ENCODE results near the gene TAAR8.
"Not testable (repeated sequence)": the region's sequence is repeated elsewhere in the genome, so short reads cannot be mapped to it uniquely, and the experiment has no call there.

Gene TAAR8

DNA sequence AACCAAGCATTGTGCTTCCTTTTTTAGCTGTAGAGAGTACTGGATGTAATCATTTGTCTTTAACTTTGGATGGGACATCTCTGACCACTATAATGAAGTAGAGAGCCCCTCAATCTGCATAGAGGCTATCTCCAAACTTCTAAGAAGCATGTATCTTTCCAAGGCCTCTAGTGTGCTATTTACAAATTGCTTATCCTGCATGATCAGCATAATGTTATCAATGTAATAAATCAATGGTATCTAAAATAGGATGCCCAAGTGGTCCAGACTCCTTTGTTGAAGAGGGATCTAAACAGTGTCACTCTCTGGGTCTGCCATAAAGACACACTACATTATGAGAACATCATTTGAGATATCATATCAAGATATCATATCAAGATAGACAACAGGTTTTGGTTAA, 7.6 kb upstream of the TAAR8 start:
- DNase-seq (ENCODE audit: low read depth in 3 of 3, low spot score in 1 of 3): no peak

GRCh38 chr6:132548746-132549463, 3.6 kb upstream of the TAAR8 start:
- no peak for DNase-seq (ENCODE audit: low read depth in 3 of 3, low spot score in 1 of 3)

- DNase-seq (ENCODE audit: low read depth in 3 of 3, low spot score in 1 of 3): no peak
Measured at GRCh38 chr6:132551214-132551613, 1.3 kb upstream of the TAAR8 start.

GRCh38 chr6:132560087-132560486, 7.6 kb downstream of the TAAR8 start:
- not testable (repeated sequence) for DNase-seq (ENCODE audit: low read depth in 3 of 3, low spot score in 1 of 3)

- no peak for DNase-seq (ENCODE audit: low read depth in 3 of 3, low spot score in 1 of 3)
Measured at GRCh38 chr6:132566404-132566803, 13.9 kb downstream of the TAAR8 start.

- DNase-seq (ENCODE audit: low read depth in 3 of 3, low spot score in 1 of 3): no peak
Measured at GRCh38 chr6:132567566-132567965, 15.1 kb downstream of the TAAR8 start.

DNA sequence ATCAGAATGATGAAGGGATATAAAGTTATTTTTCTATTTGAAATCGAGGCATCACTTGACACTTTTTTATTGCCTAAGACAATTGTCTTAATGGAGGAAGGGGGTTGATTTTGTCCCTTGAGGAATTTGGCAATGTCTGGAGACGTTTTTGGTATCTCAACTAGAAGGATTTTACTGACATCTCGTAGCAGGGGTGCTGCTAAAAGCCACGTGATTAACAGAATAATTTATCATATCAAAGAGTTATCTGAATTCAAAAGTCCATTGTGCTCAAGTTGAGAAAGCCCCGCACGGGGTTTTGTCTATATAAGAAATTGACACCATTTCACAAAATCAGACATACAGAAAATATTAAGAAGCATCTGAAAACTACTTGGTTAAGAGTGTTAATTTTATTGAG, 16.1 kb downstream of the TAAR8 start:
- DNase-seq (ENCODE audit: low read depth in 3 of 3, low spot score in 1 of 3): no peak

GRCh38 chr6:132569170-132569569, 16.7 kb downstream of the TAAR8 start:
- DNase-seq (ENCODE audit: low read depth in 3 of 3, low spot score in 1 of 3): no peak

DNA sequence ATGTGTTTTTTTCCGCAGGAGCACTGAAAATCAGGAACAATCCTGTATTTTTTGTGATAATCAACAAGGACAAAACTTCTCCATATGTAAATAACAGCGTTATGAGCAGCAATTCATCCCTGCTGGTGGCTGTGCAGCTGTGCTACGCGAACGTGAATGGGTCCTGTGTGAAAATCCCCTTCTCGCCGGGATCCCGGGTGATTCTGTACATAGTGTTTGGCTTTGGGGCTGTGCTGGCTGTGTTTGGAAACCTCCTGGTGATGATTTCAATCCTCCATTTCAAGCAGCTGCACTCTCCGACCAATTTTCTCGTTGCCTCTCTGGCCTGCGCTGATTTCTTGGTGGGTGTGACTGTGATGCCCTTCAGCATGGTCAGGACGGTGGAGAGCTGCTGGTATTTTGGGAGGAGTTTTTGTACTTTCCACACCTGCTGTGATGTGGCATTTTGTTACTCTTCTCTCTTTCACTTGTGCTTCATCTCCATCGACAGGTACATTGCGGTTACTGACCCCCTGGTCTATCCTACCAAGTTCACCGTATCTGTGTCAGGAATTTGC, 17.8 kb downstream of the TAAR8 start, which contains the start of gene TAAR6:
Gene TAAR6, plus strand, starts transcription at position 102 of the 557 bp plus-strand sequence. Its CDS starts 0 bp downstream, at position 102.
- DNase-seq (ENCODE audit: low read depth in 3 of 3, low spot score in 1 of 3): no peak

- DNase-seq (ENCODE audit: low read depth in 3 of 3, low spot score in 1 of 3): no peak
Measured at GRCh38 chr6:132571774-132572173, 19.3 kb downstream of the TAAR8 start.

DNA sequence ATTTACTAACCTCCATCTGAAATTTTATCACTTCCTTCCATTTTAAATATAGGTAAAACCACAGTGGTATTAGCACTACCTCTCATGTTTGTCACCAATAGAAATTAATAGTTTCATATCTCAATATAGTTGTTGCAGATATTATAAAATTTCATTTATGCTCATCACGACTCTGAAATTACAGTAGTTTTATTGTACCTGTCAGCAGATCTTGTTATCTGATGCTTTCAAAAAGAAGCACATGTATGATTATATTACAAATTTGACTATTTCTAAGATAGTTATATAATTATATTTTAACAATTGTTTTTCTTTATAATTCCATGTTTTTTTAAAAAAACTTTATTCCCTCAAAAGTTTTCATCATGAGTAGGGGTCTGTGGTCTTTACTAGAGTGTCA, 32.2 kb downstream of the TAAR8 start:
- no peak for DNase-seq (ENCODE audit: low read depth in 3 of 3, low spot score in 1 of 3)

GRCh38 chr6:132587424-132587823, 35.0 kb downstream of the TAAR8 start:
- DNase-seq (ENCODE audit: low read depth in 3 of 3, low spot score in 1 of 3): no peak

DNA sequence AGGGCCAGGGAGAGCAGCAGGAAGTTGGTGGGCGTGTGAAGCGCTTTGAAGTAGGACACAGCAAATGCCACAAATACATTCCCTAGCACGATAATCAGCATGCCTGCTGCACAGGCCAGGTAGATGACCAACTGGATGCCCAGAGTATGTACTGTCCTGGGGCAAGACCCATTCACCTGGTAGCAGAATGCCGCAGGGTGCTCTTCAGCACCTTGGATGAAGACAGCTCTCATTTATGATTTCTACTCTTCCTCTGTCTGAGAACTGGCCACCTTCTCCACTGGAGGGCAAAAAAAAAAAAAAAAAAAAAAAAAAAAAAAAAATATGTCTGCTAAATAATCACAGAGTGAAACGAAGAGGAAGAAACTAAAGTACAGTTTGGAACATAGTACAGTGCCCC, 37.0 kb downstream of the TAAR8 start, which contains the start of gene TAAR5:
Gene TAAR5, minus strand, starts transcription at position 288 of the 400 bp plus-strand sequence. Its CDS starts 55 bp downstream, at position 233.
- DNase-seq (ENCODE audit: low read depth in 3 of 3, low spot score in 1 of 3): no peak

- DNase-seq (ENCODE audit: low read depth in 3 of 3, low spot score in 1 of 3): no peak
Measured at GRCh38 chr6:132590362-132590761, 37.9 kb downstream of the TAAR8 start.

DNA sequence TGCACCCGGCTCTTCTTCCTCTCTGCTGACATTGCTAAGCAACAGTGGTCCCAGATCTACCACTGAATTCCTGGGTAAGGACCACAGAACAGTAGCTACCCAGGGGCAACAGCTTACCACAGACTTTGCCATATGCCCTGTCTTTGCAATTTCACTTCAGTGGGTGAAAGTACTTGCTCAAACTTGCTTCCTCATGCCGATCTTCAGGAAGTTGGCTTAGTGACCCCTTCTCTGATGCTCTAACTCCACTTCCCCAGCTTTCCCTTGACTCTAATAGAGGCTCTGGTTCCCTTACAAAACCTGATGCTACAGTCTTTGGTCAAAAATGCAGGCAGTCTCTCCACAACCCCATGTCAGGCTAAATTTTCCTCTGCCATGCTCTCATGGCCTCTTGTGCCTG, 40.4 kb downstream of the TAAR8 start:
- DNase-seq (ENCODE audit: low read depth in 3 of 3, low spot score in 1 of 3): no peak

GRCh38 chr6:132596201-132596600, 43.7 kb downstream of the TAAR8 start:
- no peak for DNase-seq (ENCODE audit: low read depth in 3 of 3, low spot score in 1 of 3)

GRCh38 chr6:132598473-132598872, 46.0 kb downstream of the TAAR8 start:
- DNase-seq (ENCODE audit: low read depth in 3 of 3, low spot score in 1 of 3): no peak

- not testable (repeated sequence) for DNase-seq (ENCODE audit: low read depth in 3 of 3, low spot score in 1 of 3)
Measured at GRCh38 chr6:132600900-132601299, 48.4 kb downstream of the TAAR8 start.

All from stimulated activated CD4-positive, alpha-beta T cell treated with anti-CD3 and anti-CD28 coated beads, TNF-alpha, amount 100 ng/mL, for 1 hour (primary cell).